Breast epithelium (tissue), 3 donors: Measurements from ENCODE around the gene ERBIN.
"Not testable (repeated sequence)": the region's sequence is repeated elsewhere in the genome, so short reads cannot be mapped to it uniquely, and the experiment has no call there.

Experiments used
- POLR2A ChIP-seq: fragments of 450-650 bp; IDR thresholded peaks from one replicate; pipeline ENCODE4 v1.6.1; 2016; ENCODE audit warnings: antibody characterized with exemption, mild to moderate bottlenecking, moderate library complexity
- POLR2AphosphoS5 ChIP-seq, 3 donors: sonication (generic); formaldehyde crosslinking; IDR thresholded peaks; one replicate each; pipeline ENCODE4 v1.6.1; 2017; ENCODE audit warnings: antibody characterized with exemption in 3 of 3
- TF ChIP-seq, protein P1 (sequence below), 3 donors: fragments of 450-650 bp; IDR thresholded peaks; one replicate each; pipeline ENCODE4 v1.5.1; 2016 to 2017; ENCODE audit warnings: antibody characterized with exemption in 3 of 3, mild to moderate bottlenecking in 3 of 3, moderate library complexity in 3 of 3

GRCh38 chr5:65957703-65958102 lies 31.3 kb downstream of the ERBIN start:
- TF ChIP-seq, protein P1, sequence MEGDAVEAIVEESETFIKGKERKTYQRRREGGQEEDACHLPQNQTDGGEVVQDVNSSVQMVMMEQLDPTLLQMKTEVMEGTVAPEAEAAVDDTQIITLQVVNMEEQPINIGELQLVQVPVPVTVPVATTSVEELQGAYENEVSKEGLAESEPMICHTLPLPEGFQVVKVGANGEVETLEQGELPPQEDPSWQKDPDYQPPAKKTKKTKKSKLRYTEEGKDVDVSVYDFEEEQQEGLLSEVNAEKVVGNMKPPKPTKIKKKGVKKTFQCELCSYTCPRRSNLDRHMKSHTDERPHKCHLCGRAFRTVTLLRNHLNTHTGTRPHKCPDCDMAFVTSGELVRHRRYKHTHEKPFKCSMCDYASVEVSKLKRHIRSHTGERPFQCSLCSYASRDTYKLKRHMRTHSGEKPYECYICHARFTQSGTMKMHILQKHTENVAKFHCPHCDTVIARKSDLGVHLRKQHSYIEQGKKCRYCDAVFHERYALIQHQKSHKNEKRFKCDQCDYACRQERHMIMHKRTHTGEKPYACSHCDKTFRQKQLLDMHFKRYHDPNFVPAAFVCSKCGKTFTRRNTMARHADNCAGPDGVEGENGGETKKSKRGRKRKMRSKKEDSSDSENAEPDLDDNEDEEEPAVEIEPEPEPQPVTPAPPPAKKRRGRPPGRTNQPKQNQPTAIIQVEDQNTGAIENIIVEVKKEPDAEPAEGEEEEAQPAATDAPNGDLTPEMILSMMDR (IDR thresholded peaks at IDR 0.05) = not testable (repeated sequence)
- TF ChIP-seq POLR2AphosphoS5 (IDR thresholded peaks at IDR 0.05); POLR2A: not testable (repeated sequence)
